Measurements from ENCODE around the gene CALCOCO2. TPM values are rescaled to one million over a fixed set of nuclear protein-coding genes. Genes with fewer than 3 reads are reported as not detected.
A peak's percentile ranks its signal among the peaks of the same experiment; 100 is the strongest.
"Not testable (repeated sequence)": the region's sequence is repeated elsewhere in the genome, so short reads cannot be mapped to it uniquely, and the experiment has no call there.

CALCOCO2 gene, protein sequence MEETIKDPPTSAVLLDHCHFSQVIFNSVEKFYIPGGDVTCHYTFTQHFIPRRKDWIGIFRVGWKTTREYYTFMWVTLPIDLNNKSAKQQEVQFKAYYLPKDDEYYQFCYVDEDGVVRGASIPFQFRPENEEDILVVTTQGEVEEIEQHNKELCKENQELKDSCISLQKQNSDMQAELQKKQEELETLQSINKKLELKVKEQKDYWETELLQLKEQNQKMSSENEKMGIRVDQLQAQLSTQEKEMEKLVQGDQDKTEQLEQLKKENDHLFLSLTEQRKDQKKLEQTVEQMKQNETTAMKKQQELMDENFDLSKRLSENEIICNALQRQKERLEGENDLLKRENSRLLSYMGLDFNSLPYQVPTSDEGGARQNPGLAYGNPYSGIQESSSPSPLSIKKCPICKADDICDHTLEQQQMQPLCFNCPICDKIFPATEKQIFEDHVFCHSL
- 10 to 100 TPM; 88.9 to 97.6 (median 91.8) TPM for polyA plus RNA-seq (ENCODE audit: insufficient read length in 3 of 3)

DNA sequence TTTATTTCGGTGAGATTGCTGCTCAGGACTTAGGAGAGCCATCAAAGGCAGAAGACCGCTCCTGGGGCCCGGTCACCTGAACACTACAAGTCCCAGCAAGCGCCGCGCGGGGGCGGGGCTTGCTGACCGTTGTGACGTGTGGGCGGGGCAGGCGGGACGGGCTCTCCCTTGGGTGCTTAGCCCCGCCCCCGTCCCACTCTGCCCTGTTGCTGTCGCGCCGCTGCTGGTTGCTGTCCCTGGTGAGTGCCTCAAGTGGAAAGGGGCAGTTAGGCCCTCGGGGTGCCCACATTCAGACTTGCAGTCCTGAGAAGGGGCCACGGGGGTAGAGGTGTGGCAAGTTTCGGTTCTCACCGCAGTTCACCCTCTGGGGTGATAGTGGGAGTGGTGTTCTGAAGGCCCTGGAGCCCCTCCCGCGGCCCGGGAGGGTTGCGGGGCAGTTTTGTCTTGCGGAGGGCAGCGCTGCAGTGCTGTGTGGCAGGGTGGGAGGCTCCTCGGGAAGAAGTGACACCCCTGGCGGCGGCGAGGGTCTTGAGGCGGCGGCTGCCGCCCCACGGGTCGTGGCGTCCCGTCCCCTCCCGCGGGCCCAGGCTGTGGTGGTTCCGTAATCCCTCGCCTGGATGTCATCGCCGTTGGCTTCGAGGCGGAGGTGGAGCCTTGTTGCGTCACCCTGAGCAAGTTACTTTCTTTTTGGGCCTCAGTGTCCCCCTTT lies at the start of gene CALCOCO2:
Gene CALCOCO2 (plus strand): TSS at position 196 of the 709 bp plus-strand sequence. CDS start 10,673 bp downstream, outside the sequence.
- peak; percentile 72 to 85 (median 83) for DNase-seq (ENCODE audit: low read depth in 3 of 3, low spot score in 2 of 3)

DNA sequence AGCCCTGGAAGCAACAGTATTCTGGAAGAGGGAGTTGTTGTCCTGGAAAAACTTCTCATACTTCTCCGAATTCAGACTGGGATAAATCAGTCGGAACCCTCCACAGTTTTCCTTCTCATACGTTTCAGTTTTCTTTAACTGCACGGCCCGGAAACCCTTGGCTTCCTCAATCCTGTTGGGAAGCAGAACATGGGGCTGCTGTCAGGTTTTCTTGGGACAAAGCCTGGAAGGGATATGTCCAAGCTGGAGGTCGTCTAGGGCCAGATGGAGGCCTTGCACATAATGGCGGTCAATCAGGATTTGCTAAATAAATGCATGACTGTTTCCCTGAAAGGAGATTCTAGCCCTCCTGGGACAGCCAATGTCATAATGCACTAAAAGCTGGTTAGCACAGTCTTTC lies 43.0 kb upstream of the CALCOCO2 start:
- DNase-seq (ENCODE audit: low read depth in 3 of 3, low spot score in 2 of 3), result no peak

DNA sequence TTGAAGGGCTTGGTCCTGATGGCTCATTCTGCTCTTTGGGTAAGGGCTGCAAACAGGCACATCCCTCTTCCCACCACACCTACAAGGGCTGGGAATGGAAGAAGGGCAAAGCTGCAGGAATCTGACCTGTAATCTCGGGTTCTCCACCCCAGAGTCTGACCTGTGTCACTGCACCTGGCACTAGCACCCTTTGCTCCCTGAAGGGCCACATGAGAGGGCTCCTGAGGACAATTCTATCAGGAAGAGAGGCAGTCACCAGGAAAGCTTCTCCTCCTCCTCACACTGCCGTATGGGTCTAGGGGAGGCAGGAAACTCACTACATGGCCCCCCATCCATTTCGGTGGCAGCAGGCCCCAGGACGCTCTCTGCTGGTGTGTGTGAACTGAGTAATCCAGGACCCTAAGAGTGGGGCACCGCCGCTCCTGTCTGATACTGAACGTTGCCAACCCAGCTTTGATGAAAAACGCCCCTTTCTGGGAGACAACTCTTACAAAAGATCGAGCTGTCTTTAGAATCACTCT lies 40.2 kb upstream of the CALCOCO2 start:
- no peak for DNase-seq (ENCODE audit: low read depth in 3 of 3, low spot score in 2 of 3)

DNA sequence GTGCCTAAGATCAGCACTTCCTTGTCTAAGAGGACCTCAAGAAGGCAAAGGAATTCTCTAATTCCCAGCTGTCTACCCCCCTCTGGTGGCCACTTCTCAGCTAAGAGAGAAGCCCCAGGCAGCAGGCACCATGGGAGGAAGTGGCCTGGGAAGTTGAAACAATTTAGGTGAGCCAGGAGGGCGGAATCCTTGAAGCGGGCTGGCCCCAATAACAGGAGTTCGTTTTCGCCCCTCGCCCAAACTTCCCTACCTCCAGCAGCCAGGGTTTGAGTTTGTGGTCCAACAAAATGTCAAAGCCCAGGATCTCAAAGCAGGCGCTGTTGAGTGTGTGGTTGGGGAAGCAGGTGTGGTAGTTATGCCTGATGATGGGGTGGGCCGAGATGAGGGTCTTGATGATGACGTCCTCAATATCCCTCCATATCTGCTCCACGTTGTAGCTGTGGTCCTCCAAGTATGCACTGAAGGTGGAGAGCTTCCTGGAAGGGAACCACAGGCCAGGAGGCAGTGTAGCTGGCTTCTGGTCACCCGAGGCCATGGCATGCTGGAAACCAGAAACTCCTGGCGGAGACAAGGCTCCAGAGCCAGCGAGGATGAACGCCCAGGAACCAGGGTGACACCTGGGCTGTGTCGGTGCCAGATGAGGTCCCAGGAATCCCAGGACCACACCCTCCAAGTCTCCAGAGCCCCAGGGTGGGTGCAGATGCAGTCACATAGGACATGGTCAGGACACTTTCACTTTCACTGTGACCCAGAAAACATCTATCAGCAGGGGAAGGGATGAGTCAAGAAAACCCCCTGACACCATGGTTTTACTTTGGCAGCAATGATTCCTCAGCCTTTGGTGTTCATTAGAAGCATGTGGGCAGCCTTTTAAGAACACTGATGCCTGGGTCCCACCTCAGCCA lies 39.5 kb upstream of the CALCOCO2 start:
- peak in 1 of 3 donors; percentile 78 for DNase-seq (ENCODE audit: low read depth in 3 of 3, low spot score in 2 of 3)

DNA sequence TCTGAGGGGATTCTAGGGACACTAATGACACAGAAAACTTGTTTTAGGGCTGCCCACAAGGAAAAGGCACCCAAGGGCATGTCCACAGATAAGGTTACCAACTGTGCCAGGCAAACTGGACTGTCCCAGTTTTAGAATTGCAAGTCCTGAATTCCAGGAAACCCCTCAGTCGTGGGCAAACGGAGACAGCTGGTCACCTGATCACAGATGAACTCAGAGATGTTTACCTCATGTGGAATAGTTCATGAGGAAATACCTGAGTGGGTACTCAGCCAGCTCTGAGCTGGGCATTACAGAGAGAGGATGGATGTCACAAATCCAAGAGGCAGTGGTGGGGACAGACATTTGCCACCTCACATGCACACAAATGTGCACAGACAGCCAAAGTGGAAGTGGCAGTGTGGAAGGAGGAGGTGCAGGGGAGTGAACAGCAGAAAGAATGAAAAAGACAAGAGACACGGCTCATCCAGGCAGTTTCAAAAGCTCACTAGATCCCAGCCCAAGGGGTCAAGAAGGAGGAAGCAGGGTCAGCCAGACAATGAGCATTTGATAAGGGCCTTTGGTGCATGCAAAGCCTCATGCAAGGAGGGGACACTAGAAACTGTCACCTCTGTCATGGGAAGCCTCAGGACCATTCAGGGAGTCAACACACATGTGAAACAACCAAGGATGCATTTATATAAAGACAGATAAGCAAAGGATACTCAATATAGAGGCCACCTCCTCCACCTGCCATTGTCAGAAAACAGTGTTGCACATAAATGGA lies 38.6 kb upstream of the CALCOCO2 start:
- DNase-seq (ENCODE audit: low read depth in 3 of 3, low spot score in 2 of 3), result no peak

DNA sequence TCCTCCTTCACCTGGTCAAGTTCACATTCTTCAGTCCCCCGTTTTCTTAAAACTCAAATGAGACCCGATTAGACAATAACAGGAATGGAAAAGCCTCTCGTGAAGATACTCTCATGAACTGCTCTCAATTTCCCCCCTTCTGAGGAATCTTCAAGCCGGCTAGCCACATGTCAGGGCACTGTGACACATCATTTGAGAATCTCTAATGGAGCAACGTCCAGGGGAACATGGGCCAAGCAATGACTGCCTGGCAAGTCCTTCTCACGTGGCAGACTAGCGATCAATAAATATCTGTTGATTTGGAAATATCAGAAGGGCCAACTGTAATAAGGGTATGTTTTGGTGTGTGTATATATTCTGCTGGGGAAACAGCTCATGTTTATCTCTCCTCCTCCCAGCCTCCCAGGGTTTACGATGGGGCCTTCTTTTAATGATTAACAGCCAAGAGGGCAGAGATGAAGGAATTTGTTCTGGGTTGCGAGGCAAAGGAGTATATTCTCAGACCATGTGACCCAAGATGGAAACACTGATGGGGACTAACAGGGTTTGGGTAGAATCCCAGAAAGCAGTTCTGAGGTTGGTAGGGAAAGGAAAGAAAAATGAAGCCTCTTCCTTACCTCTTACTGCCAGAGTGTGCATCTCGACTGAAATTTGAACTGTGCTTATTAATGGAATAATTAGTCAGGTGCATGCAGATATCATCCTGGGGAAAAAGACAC lies 35.2 kb upstream of the CALCOCO2 start:
- no peak for DNase-seq (ENCODE audit: low read depth in 3 of 3, low spot score in 2 of 3)

DNA sequence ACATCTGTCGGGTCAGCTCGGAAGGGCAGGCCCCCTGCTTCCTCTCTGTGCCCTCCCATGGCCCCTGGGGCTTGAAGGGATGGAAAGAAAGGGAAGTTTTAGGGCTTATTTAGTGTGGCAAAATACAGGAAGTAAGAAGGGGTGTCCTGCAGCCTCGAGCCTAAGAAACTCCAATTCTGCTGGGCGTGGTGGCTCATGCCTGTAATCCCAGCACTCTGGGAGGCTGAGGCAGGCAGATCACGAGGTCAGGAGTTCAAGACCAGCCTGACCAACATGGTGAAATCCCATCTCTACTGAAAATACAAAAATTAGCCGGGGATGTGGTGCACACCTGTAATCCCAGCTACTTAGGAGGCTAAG lies 34.7 kb upstream of the CALCOCO2 start:
- DNase-seq (ENCODE audit: low read depth in 3 of 3, low spot score in 2 of 3), result not testable (repeated sequence)

DNA sequence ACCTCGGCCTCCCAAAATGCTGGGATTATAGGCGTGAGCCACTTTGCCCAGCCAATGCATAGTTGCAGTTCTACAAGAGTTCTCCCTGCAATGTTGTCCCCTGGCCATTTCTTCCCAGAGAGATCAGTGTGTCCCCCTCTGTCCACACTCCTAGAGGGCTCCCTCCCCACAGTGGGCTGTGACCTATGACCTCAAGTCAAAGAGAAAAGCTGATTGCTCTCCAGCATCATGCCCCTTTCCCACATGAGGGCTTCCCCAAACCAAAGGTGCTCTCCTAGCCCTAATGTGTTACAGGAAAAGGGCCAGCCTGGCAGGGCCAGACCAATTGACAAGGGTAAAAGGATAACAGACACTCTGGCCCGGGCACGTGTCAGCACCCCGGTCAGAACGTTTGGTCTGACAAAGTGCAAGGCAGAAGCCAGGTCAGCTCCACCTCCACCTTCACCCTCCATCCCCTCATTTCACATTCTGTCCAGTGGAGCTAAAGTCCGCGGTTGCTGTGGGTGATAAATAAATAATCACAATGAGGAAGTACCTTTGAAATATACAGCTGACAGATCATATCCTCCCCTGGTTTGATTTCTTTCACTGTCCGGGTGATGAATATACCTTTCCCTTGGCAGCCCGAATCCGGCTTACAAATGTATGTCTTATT lies 31.6 kb upstream of the CALCOCO2 start:
- DNase-seq (ENCODE audit: low read depth in 3 of 3, low spot score in 2 of 3), result no peak

DNA sequence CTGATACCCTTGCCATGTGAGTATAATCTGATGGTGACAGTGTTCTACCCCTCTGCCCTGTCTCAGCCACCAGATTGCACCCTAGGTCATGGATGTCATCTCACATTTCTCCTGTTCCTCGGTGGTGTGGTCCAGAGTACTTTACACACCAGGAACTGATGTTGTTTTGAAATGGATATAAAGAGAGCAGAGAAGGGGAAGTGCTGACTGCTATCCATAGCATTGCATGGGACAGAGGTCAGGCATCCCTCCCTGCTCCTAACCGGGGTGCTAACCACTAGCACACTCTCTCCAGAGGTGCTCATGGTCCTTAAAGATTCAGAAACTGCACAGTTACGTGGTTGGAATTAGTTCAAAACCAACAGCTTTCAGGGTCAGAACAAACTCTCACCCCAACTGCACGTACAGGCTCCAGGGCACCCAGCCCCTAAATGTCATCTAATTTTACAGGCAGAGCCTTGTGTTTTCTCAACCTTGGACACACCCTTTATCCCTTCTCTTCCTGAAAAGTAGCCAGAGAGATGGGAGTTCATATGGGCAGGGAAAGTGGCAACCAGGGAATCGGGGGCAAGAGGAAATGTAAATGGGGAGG lies 30.1 kb upstream of the CALCOCO2 start:
- no peak for DNase-seq (ENCODE audit: low read depth in 3 of 3, low spot score in 2 of 3)

DNA sequence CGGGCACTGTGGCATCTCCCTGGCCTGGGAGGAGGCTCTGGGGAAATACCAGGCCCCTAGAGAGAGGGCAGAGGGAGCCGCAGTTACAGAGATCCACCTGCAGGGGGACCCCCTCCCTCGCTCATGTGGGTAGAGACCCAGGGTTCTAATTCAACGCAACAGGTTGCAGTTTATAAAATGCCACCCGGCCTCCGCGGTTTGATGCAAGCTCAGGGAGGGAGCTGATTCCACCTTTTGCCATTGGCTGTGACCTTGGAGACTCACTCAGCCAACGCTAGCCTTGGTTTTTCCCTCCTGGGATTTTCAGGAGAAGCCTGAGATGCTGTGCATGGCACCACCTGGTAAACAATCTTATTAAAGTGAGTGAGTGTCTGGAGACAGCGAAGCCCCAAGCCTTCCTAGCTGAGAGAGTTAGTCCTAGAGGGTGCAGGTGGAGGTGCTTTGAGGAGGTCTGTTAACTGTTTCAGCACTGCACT lies 25.9 kb upstream of the CALCOCO2 start:
- DNase-seq (ENCODE audit: low read depth in 3 of 3, low spot score in 2 of 3), result no peak

DNA sequence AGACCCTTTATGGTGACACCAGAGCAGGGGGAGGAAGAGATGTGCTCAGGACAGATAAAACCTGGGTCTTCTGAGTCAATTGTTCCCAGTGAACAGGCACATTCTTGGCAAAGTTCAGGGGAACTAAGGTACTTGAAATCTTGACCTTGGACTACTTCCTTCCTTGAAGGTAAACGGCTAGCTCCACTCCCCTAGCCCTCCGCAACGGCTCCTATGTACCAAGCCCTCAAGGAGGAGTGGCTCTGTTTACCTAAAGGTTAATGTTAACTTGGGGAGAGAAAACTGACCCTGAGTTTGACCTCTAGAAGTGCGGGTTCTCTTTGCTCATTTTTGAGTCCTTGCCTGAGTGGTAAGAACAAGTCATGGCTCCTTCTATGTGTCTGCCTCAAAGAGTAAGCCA lies 21.7 kb upstream of the CALCOCO2 start:
- no peak for DNase-seq (ENCODE audit: low read depth in 3 of 3, low spot score in 2 of 3)

DNA sequence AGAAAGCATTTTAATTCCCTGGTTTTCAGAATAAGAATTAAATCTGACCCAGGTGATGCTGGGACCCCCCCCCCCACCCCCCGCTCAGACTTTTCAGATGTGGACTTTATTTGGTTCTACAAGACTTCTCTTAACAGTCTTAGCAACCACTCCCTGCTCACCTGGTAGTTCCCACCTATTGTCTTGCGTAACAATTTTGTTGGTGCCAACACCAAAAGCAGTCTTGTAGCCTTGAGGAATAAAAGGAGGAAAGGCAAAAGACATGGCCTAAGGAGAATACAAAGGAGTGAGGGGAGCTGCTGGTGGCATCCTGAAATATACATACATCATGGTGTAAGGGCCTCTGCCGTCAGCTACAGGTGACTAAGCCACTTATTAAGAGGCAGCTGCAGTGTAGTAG lies 18.8 kb upstream of the CALCOCO2 start:
- no peak for DNase-seq (ENCODE audit: low read depth in 3 of 3, low spot score in 2 of 3)

DNA sequence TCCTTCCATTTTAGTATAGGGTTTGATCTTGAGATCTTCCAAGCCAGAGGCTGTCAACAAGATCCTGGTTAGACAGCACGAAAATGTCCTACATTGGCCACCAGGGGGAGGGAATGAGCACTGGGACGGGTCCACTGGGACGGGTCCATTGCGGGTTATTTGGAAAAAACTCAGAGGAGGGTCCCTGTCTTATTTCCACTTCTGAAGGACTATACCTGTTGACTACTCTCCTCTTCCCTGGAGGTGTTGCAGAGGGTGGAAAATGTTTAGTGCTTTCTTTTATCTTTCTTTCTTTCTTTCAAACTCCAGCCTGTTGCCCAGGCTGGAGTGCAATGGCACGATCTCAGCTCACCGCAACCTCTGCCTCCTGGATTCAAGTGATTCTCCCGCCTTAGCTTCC lies 16.3 kb upstream of the CALCOCO2 start:
- no peak for DNase-seq (ENCODE audit: low read depth in 3 of 3, low spot score in 2 of 3)

DNA sequence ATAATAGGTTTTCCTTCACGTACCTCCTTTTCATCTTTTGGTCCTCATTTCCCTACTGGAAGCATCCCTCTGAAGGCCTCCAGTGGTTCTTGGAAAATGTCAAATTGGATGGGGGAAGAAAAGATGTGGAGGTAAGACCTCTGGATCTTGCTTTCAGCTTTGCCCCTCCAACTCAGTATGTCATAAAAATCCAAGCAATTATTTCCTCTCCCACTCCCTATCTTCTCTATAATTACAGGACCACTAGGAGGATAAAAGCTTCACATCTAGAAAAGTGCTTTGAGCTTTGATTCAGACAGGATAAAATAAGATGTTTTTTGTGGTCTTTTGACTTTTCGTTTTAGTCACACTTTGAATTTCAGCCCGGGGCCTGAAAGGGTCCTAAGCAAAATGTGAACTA lies 15.5 kb upstream of the CALCOCO2 start:
- no peak for DNase-seq (ENCODE audit: low read depth in 3 of 3, low spot score in 2 of 3)

DNA sequence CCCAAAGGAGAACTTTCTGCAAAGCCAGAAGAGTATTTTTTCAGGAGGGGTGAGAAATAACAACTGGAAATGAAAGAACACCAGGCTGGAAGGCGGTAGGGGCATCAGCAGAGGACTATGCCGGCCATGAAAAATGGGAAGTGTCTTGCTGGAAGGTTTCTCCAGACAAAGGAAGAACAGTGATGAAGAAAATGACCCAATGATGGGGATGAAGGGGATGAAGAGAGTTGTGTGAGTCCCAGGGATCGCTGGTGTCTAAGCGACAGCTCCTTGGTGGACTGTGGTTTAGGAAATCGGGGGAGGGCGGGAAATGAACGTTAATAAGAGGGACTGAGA lies 14.4 kb upstream of the CALCOCO2 start:
- no peak for DNase-seq (ENCODE audit: low read depth in 3 of 3, low spot score in 2 of 3)

DNA sequence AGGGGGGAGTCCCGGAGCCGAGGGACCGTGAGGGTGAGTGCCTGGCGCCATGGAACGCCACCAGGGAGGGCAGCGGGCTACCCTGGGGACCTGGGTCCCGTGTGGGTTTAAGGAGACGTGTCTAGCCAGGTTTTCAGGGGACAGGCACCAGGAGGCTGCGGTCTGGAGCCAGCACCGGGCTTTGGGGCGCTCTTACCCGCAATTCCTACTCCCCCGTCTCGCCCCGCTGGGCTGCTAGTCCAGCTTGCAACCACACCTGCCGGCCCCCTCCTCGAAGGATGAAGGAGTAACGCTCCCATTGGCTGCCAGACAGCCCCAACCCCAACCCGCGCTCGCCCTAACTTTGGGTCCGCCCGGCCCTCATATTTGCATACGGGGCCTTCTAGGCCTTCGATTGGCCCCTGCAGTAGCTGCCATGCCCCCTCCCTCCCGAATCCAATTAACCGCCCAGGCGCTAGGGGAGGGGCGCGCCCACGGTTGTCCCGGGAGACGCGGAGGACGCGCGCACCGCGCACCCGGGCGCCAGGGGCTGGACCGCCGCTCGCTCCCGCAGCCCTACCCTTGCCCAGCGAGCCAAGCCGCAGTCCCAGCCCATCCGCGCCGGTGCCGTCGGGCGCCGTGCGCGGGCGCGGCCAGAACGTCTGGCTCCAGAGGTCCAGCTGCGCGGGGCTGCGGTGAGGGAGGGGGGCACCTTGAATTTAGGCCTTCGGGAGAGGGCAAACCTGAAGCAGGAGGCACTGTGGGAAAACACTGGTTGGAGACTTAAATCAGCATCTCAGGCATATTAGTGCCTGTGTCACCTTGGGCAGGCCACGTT lies 13.9 kb upstream of the CALCOCO2 start, which contains the start of gene TTLL6:
Gene TTLL6 (minus strand): TSS at position 456 of the 817 bp plus-strand sequence. CDS start 157 bp downstream, at position 299.
- DNase-seq (ENCODE audit: low read depth in 3 of 3, low spot score in 2 of 3), result peak in 1 of 3 donors; percentile 80

DNA sequence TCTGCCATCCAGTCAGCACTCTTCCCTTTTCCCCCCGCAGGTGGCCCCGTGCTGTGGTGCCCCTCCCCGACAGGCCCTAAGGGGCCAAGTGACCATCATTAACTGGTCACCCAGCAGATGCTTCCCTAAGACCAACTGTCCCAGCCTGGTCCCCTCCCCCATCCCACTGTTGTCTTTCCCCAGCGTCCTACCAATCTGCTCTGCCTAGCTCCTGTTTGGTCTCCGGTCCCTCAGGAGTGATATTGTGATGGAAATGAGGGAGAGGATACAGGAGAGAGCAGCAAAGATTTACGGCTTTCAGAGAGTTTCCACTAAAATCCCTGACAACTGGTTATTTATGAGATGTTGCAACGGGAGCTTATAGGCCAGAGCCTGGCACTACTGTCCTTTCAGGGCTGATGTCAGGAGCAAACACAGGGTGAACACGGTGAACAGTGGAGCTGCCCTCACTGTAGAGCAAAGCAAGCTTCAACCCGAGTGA lies 12.4 kb upstream of the CALCOCO2 start:
- DNase-seq (ENCODE audit: low read depth in 3 of 3, low spot score in 2 of 3), result no peak
